WERI-Rb-1 (cell line): ENCODE results near the gene TTYH3.
A peak's percentile ranks its signal among the peaks of the same experiment; 100 is the strongest.

Experiments
- DNase-seq: peaks from one replicate; pipeline ENCODE4 v3.0.0-alpha.2; 2020
- H3K27ac ChIP-seq: fragments of 250-450 bp; sonication (Bioruptor Pico); 2 replicates; pipeline ENCODE4 v1.5.1; 2020; ENCODE audit warnings: mild to moderate bottlenecking, moderate library complexity
- H3K27me3 ChIP-seq: fragments of 250-450 bp; sonication (Bioruptor Pico); 2 replicates; pipeline ENCODE4 v1.5.1; 2021; ENCODE audit warnings: mild to moderate bottlenecking, low read depth, moderate library complexity; ENCODE audit not compliant: insufficient read depth, severe bottlenecking
- H3K36me3 ChIP-seq: fragments of 250-450 bp; sonication (Bioruptor Pico); 2 replicates; pipeline ENCODE4 v1.5.1; 2020; ENCODE audit warnings: mild to moderate bottlenecking, moderate library complexity
- H3K4me3 ChIP-seq: 2 replicates; pipeline ENCODE4 v1.5.1; 2011; ENCODE audit warnings: low read depth, mild to moderate bottlenecking, control low read depth, low read length
- H3K9me3 ChIP-seq: fragments of 250-450 bp; sonication (Bioruptor Pico); 2 replicates; pipeline ENCODE4 v1.5.1; 2021; ENCODE audit warnings: mild to moderate bottlenecking, moderate library complexity; ENCODE audit not compliant: severe bottlenecking
- CTCF ChIP-seq: IDR thresholded peaks from 2 replicates; pipeline ENCODE4 v1.5.1; 2011; ENCODE audit warnings: low read depth, mild to moderate bottlenecking, control low read depth, inconsistent platforms, low read length

The TTYH3 gene

DNA sequence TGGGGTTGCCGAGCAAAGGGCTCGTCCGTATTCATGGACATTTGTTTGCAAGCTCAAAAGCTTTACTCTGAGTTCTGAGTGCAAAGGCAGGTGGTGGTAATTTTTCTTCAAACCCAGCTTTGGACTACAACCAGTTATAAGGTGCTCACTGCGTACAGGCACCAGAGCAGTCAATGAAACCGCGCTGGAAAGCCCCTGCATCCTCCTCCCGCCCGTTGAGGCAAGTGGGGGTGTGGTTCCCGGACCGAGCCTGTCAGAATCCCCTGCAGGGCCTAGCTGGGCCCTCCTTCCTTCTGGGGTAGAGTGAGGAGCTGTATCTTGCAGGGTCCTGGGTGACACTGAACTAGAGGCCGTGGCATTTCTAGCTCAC is 78.5 kb downstream of the TTYH3 start:
- DNase-seq, result no peak
- Histone ChIP-seq H3K27me3 (no peaks in the 10 kb centered on the region), H3K27ac (no peak overlapping the region), H3K36me3 (no peaks in the 10 kb centered on the region), H3K9me3 (no peaks in the 10 kb centered on the region), H3K4me3 (no peak overlapping the region)
- TF ChIP-seq CTCF, result no peak

DNA sequence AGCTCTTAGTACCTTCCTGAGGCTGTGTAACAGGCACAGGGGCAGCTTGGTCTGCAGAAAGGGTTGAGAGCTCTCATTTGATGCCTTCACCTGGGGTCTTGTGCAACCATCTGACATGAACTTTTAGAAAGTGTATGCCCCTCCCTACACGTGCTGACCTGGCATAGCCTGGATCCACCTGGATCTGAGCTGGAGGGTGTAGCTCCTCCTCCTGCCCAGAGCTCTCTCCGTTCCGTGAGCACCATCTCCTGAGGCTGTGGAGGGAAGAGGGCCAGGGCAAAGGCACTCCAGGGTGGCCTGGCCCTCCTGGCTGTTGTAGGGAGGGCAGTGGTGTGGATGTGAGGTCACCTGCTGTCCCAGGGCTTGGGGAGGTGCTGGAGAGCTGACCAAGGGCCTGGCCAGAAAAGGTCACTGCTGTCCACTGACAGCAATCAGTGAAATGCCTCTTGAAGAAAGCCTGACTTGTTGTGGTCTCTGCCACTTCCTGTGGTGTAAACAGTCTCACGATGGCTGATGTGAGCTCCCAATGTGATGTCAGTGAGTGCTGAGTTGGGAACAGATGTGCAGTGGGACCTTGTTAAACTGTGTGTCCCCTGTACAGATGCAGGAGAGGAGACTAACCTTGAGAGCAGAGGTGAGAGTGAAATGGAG is 79.2 kb downstream of the TTYH3 start:
- Histone ChIP-seq H3K27ac (no peak overlapping the region), H3K36me3 (no peaks in the 10 kb centered on the region), H3K27me3 (no peaks in the 10 kb centered on the region), H3K9me3 (no peaks in the 10 kb centered on the region), H3K4me3 (no peak overlapping the region)
- TF ChIP-seq CTCF, result no peak
- no peak for DNase-seq

GRCh38 chr7:2711895-2712675 is 80.3 kb downstream of the TTYH3 start:
- no peak for DNase-seq
- Histone ChIP-seq H3K36me3 (no peaks in the 10 kb centered on the region), H3K4me3 (no peak overlapping the region), H3K9me3 (no peaks in the 10 kb centered on the region), H3K27me3 (no peaks in the 10 kb centered on the region), H3K27ac (no peak overlapping the region)
- TF ChIP-seq CTCF, result no peak

DNA sequence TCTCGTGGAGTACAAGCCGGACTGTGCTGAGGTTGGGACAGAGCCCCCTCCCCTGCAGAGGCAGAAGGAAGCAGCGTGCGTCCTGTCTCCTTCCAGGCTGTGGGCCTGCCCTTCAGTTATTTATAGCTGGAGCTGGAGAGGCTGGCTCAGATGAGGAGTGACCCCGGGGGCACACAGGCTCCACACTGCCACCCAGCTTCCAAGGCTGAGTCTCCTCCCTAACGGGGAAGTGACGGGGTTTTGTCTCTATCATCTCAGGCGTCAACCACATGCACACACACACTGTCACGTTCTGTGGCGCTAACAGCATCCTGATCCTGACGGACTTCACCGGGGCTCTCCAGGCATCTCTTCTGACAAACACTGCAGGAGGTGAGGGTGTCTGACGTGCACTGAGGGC is 81.6 kb downstream of the TTYH3 start:
- Histone ChIP-seq H3K36me3 (no peaks in the 10 kb centered on the region), H3K27ac (no peak overlapping the region), H3K9me3 (no peaks in the 10 kb centered on the region), H3K4me3 (no peak overlapping the region), H3K27me3 (no peaks in the 10 kb centered on the region)
- DNase-seq, result peak; percentile 41
- TF ChIP-seq CTCF, result peak; percentile 17; the same call in 1 of the 2 replicates

- Histone ChIP-seq H3K4me3 (no peak overlapping the region), H3K9me3 (no peaks in the 10 kb centered on the region), H3K27ac (no peak overlapping the region), H3K36me3 (no peaks in the 10 kb centered on the region), H3K27me3 (no peaks in the 10 kb centered on the region)
- no peak for DNase-seq
- no peak for TF ChIP-seq CTCF
These were observed 82.2 kb downstream of the TTYH3 start for GRCh38 chr7:2713978-2714377.
